DOHH2 (cell line): ENCODE results near the gene ULBP2.
"Not testable (repeated sequence)": the region's sequence is repeated elsewhere in the genome, so short reads cannot be mapped to it uniquely, and the experiment has no call there.

ENCODE experiments used
- H3F3A ChIP-seq: fragments of 200-600 bp; sonication (generic), shearing (Covaris generic); 2 replicates; pipeline ENCODE4 v1.6.0; 2016; ENCODE audit warnings: antibody characterized with exemption, mild to moderate bottlenecking; ENCODE audit not compliant: control insufficient read depth, insufficient read depth
- H3K27ac ChIP-seq: fragments of 200-600 bp; sonication (generic); 2 replicates; pipeline ENCODE4 v1.5.1; 2014; ENCODE audit warnings: low read depth, mild to moderate bottlenecking, low read length, moderate library complexity
- H3K27me3 ChIP-seq: fragments of 200-600 bp; sonication (generic); 2 replicates; pipeline ENCODE4 v1.6.1; 2014; ENCODE audit warnings: mild to moderate bottlenecking, low read length, mixed read lengths; ENCODE audit not compliant: control insufficient read depth
- H3K36me3 ChIP-seq: fragments of 200-600 bp; sonication (generic); 2 replicates; pipeline ENCODE4 v1.6.1; 2014; ENCODE audit warnings: mild to moderate bottlenecking, low read length, moderate library complexity, mixed read lengths; ENCODE audit not compliant: control insufficient read depth
- H3K4me1 ChIP-seq: fragments of 200-600 bp; sonication (generic); 2 replicates; pipeline ENCODE4 v1.6.1; 2014; ENCODE audit warnings: mild to moderate bottlenecking, low read length, mixed read lengths; ENCODE audit not compliant: control insufficient read depth
- H3K4me2 ChIP-seq: fragments of 200-600 bp; sonication (generic); 2 replicates; pipeline ENCODE4 v1.6.0; 2014; ENCODE audit warnings: mild to moderate bottlenecking, low read length, moderate library complexity
- H3K4me3 ChIP-seq: fragments of 200-600 bp; sonication (generic); 2 replicates; pipeline ENCODE4 v1.5.1; 2014; ENCODE audit warnings: mild to moderate bottlenecking, low read length, mixed read lengths
- H3K79me2 ChIP-seq: fragments of 200-600 bp; sonication (generic); 2 replicates; pipeline ENCODE4 v1.6.1; 2014; ENCODE audit warnings: mild to moderate bottlenecking, low read length, mixed read lengths; ENCODE audit not compliant: control insufficient read depth
- H3K9me2 ChIP-seq: fragments of 200-600 bp; sonication (generic); replicated peaks from 2 replicates; pipeline ENCODE4 v1.6.1; 2014; ENCODE audit warnings: mild to moderate bottlenecking, low read length, mixed read lengths; ENCODE audit not compliant: control insufficient read depth
- H3K9me3 ChIP-seq: fragments of 200-600 bp; sonication (generic); 2 replicates; pipeline ENCODE4 v1.6.1; 2014; ENCODE audit warnings: antibody characterized with exemption, low read length, mixed read lengths; ENCODE audit not compliant: control insufficient read depth, insufficient read depth
- H4K20me1 ChIP-seq: fragments of 200-600 bp; sonication (generic); 2 replicates; pipeline ENCODE4 v1.6.0; 2014; ENCODE audit warnings: low read depth, mild to moderate bottlenecking, antibody characterized with exemption, low read length, moderate library complexity; ENCODE audit not compliant: control insufficient read depth, insufficient read depth
- EZH2phosphoT487 ChIP-seq: fragments of 200-600 bp; sonication (generic); IDR thresholded peaks from 2 replicates; pipeline ENCODE4 v1.6.1; 2017; ENCODE audit warnings: borderline replicate concordance, mild to moderate bottlenecking, antibody characterized with exemption, low read length, moderate library complexity, mixed read lengths
- TF ChIP-seq, protein P1 (sequence below): fragments of 200-600 bp; sonication (generic); IDR thresholded peaks from one replicate; pipeline ENCODE4 v1.5.1; 2014; ENCODE audit warnings: antibody characterized with exemption, mild to moderate bottlenecking, low read depth, low read length; ENCODE audit not compliant: poor library complexity, severe bottlenecking

The ULBP2 gene

DNA sequence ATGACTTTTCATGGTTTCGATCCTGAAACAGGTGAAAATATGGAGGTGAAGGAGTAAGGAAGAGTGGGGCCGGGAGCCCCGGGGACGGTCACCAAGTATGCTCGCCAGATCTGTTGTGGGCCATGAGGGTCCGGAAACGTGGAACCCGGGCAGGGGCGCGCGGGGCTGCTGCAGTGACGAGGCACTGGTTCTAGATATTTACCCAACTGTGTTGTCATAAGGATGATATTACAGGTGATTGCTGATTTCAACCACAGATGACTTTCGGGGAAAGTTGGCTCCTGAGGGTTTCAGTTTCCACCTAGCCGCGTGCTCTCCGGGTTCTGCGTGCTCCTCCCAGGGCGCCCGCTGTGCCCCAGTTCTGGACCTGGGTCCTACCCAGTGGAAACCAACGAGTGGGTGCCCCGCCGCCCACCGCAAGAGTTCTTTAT, 31.1 kb upstream of the ULBP2 start:
- no peak overlapping the region for H3K27ac ChIP-seq
- TF ChIP-seq EZH2phosphoT487: no peak
- TF ChIP-seq, protein P1, sequence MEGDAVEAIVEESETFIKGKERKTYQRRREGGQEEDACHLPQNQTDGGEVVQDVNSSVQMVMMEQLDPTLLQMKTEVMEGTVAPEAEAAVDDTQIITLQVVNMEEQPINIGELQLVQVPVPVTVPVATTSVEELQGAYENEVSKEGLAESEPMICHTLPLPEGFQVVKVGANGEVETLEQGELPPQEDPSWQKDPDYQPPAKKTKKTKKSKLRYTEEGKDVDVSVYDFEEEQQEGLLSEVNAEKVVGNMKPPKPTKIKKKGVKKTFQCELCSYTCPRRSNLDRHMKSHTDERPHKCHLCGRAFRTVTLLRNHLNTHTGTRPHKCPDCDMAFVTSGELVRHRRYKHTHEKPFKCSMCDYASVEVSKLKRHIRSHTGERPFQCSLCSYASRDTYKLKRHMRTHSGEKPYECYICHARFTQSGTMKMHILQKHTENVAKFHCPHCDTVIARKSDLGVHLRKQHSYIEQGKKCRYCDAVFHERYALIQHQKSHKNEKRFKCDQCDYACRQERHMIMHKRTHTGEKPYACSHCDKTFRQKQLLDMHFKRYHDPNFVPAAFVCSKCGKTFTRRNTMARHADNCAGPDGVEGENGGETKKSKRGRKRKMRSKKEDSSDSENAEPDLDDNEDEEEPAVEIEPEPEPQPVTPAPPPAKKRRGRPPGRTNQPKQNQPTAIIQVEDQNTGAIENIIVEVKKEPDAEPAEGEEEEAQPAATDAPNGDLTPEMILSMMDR: no peak
- H3K27me3 ChIP-seq: peaks cover 14% of the 10 kb centered on the region

DNA sequence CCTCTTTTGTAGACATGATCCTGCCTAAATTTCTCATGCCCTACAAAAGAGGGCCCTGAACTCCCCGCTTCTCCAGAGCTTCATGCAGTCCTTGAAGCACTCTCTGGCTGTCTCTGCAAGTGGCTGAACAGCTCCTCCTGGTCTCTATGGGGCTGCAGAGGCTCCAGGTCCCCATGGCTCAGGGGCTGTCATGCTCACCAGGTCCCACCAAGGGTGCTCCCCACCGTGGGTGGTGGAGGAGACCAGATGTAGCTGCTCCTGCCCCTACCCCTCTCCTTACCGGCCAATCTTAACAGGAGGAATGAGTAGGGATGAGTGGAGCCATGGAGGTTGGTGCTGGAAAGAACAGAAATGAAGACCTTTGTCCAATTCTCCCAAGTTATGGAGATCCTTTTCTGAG, 29.1 kb upstream of the ULBP2 start:
- peaks cover 14% of the 10 kb centered on the region for H3K27me3 ChIP-seq
- H3K79me2 ChIP-seq, H3K36me3 ChIP-seq, H4K20me1 ChIP-seq, H3K4me2 ChIP-seq, H3K9me2 ChIP-seq, H3K4me3 ChIP-seq, H3K27ac ChIP-seq, H3K4me1 ChIP-seq, H3F3A ChIP-seq: not testable (repeated sequence)
- H3K9me3 ChIP-seq: peaks cover 16% of the 10 kb centered on the region

More for the DNA sequence above, 31.1 kb upstream of the ULBP2 start:
- Histone ChIP-seq H3K4me2 (no peak overlapping the region), H4K20me1 (no peaks in the 10 kb centered on the region), H3K9me3 (peaks cover 16% of the 10 kb centered on the region), H3K36me3 (no peaks in the 10 kb centered on the region), H3K4me3 (no peak overlapping the region), H3K4me1 (no peaks in the 10 kb centered on the region), H3K9me2 (no peaks in the 10 kb centered on the region), H3K79me2 (no peaks in the 10 kb centered on the region), H3F3A (no peaks in the 10 kb centered on the region)

DNA sequence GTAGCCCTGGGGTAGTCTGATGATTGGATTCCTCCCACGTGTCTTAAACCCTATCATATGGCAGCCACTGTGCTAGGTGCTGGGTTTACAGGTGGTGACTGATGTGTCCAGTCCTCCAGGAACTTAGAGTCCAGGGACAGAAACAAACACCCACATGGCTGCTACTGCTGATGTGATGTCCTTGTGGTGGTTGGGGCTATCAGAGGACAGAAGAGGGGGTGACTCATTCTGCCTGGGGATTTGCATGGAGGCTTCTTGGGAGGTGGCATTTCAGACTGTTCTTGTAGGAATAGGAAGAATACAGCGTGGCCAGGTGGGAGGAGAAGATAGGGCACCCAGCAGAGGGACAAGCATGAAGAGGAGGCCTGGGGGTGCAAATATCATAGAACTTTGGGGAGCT, 28.7 kb upstream of the ULBP2 start:
- H4K20me1 ChIP-seq: no peaks in the 10 kb centered on the region
- no peaks in the 10 kb centered on the region for H3K4me1 ChIP-seq
- H3K9me2 ChIP-seq: no peaks in the 10 kb centered on the region
- H3K27me3 ChIP-seq: peaks cover 14% of the 10 kb centered on the region
- no peaks in the 10 kb centered on the region for H3K79me2 ChIP-seq
- no peaks in the 10 kb centered on the region for H3K36me3 ChIP-seq
- no peak overlapping the region for H3K27ac ChIP-seq
- H3K4me2 ChIP-seq: no peak overlapping the region
- peaks cover 13% of the 10 kb centered on the region for H3K9me3 ChIP-seq
- H3F3A ChIP-seq: no peaks in the 10 kb centered on the region
- H3K4me3 ChIP-seq: no peak overlapping the region
- TF ChIP-seq, protein P1: no peak
- no peak for TF ChIP-seq EZH2phosphoT487

DNA sequence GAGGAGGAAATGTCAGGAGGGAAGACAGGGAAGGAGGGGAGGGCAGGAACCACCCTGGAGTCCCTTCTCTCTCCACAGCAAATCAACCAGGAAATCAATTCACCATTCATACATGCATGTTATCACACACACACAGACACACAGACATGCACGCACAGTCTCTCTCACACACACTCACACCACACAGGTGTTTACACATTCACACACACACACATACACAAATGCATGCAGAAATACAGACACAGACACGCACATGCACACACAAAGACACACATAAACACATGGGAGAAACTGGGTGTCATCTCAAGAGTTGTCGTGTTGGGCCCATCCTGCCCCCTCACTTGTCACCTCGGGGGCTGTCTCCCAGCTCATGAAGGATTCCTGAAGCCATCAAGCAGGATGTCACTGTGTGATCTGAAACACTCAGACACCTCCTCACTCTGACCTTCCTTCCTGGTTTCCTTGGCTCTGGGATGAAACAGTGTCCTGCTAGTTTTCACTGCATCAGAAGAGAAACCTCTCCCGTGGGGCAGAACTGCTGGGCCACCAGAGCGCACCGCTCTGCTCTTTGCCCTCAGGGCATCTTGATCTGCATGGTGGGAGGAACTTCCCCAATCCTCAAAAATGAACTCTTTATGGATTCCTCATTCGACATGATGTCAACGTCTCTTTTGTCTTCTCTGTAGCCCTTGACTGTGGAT, 28.1 kb upstream of the ULBP2 start:
- H3F3A ChIP-seq: no peaks in the 10 kb centered on the region
- no peak overlapping the region for H3K4me3 ChIP-seq
- no peaks in the 10 kb centered on the region for H3K79me2 ChIP-seq
- peaks cover 14% of the 10 kb centered on the region for H3K27me3 ChIP-seq
- H3K4me2 ChIP-seq: no peak overlapping the region
- peaks cover 7% of the 10 kb centered on the region for H3K9me3 ChIP-seq
- no peaks in the 10 kb centered on the region for H3K36me3 ChIP-seq
- no peaks in the 10 kb centered on the region for H3K4me1 ChIP-seq
- H4K20me1 ChIP-seq: no peaks in the 10 kb centered on the region
- H3K27ac ChIP-seq: no peak overlapping the region
- H3K9me2 ChIP-seq: no peaks in the 10 kb centered on the region
- TF ChIP-seq, protein P1: no peak
- no peak for TF ChIP-seq EZH2phosphoT487
